Activated T-cell treated with anti-CD3 and anti-CD28 coated beads, Interleukin-2, amount 50 U/mL, for 48 hours (primary cell): ENCODE data around the gene AKNAD1.
"Not testable (repeated sequence)": the region's sequence is repeated elsewhere in the genome, so short reads cannot be mapped to it uniquely, and the experiment has no call there.

Experiments used
- DNase-seq, 2 experiments: peaks; one replicate each; pipeline ENCODE4 v3.0.0-alpha.2; 2020

Gene AKNAD1, protein sequence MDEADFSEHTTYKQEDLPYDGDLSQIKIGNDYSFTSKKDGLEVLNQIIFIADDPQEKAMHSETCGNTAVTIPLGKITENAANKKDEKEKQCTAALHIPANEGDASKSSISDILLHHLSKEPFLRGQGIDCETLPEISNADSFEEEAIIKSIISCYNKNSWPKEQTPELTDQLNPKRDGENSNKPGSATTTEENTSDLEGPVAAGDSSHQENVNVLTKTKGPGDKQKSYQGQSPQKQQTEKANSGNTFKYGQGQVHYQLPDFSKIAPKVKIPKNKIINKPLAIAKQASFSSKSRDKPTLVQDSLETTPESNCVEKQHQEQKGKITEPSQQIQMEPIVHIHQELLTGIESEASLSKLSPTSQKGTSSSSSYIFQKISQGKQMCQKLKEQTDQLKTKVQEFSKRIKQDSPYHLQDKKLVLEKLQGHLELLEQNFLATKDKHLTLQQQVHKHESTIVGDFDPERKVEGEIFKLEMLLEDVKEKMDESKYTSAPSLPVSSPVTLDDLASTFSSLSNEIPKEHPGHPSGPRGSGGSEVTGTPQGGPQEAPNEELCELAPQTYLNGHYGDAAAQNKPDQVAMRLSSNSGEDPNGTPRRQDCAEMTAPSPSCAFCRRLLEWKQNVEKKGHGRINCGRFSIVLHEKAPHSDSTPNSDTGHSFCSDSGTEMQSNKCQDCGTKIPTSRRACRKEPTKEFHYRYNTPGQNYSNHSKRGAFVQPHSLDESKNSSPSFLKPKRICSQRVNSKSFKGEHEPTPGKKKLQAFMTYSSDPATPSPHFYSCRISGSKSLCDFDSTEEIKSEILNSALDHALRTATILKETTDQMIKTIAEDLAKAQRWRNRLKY

DNA sequence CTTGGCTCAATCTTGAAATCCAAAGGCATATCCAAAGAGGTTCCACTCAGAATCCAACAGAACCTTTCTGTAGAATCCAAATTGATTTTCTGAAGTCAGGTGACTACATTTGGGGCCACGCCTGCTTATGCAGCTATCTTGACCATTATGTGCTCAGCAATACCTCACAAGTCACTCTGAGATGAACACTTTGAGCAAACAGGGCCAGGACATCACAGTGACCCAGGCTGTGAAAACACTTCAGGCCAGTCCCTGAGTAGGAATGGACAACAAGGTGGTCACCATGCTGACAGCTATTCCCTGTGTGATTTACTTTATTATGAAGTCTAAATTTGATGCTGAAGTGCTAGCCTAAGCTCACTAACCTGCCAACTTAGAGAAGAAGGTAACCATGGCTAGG, at the start of gene AKNAD1:
Gene AKNAD1, minus strand, starts transcription at position 101 of the 400 bp plus-strand sequence. CDS start 4,430 bp downstream, outside the sequence.
- no peak for DNase-seq

DNA sequence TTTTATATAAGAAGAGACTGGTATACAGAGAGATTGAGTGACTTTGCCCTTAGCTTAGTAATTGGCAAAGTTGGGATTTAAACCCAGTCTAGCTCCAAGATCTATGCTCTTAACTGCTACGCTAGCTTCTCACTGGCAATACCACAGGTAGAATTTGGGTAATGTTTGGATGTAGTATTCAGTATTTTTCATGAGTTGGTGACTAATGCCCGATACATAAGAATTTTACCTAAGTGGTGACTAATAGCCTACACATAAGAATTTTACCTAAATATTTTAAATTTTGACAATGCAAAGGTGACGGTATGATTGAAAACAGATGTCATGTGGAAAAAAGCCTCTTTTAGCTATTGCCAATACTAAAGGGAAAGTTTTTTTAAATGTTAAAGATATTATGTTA, 44.2 kb upstream of the AKNAD1 start:
- DNase-seq = no peak

DNA sequence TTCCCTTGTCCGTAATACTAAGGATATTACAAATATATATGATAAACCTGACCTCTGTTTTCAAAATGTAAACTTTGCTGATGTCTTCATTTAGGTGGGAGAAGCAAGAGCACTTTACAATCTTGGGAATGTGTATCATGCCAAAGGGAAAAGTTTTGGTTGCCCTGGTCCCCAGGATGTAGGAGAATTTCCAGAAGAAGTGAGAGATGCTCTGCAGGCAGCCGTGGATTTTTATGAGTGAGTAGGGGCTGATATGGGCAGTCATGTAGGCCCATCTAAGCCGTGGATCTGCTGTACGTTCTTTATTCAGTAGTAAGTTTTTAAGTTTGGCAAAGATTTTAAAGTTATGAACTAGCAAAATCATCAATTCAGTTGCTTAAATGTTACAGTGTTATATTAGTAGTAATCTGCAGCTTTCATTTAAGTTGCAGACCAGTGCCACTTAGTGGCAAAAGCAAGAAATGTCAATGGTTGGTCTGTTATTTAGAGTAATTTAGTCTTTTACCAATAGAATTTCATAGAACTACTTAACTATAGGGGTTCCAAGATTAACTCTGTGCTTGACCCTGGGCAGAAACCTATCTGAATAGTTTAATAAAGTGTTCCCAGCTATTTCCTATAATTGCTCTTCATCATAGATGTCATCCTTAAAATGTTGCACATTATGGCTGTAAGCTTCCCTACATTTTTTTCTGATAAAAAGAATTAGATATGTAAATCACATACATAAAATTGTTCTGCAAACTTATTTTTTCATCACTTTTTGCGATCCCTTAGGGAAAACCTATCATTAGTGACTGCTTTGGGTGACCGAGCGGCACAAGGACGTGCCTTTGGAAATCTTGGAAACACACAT, 41.2 kb upstream of the AKNAD1 start:
- DNase-seq = no peak

DNA sequence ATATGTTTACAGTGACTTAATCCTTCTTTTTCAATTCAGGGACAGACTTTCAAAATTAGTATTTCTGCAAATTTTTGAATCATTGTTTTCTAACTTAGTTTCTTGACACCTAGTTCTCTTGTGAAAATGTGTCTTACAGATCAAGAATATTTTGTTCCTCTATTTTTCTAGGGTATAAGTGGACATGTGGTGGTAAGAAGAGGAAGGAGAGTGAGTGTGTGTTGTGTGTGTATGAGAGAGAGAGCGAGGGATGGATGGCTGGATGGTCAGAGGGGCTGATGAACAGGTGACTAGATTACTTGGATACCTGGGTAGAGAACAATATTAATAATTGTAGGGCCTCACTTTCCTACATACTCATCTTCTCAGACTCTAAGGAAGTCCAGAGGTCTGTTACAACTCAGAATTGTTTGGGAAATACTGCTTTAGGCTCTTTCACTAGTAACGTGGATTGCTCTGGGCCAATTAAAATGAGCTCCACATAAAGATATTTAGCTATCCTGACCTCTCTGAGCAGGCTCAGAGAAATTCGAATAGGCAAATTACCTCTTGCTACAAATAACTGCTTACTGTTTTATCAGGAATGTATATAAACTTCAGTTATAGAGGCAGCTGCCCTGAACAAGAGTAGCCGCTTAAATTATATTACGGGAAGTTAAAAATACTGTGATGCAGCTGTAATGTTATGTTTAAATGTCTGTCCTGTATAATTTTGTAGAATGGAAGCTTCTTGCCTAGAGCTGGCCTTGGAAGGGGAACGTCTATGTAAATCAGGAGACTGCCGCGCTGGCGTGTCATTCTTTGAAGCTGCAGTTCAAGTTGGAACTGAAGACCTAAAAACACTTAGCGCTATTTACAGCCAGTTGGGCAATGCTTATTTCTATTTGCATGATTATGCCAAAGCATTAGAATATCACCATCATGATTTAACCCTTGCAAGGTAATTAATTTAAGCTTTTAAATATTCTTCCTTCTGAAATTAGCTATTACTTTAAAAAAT, 39.6 kb upstream of the AKNAD1 start:
- DNase-seq = no peak

DNA sequence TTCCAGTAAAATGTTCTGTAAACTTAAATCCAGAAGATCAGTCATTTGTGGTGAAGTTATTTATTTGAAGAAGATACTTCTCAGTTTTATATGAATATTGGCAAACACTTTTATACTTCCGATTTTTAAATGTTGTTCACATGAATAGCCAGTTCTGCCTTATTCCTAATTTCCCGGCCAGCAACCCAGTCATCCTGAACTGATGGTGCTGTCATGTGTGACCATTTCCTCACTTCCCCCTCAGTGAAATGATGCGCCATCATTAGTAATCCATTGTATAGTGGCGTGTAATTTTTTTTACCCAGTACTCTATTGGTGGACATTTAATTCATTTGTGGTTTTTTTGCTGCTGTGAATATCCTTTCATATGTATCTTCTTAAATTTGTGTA, 36.2 kb upstream of the AKNAD1 start:
- no peak for DNase-seq

DNA sequence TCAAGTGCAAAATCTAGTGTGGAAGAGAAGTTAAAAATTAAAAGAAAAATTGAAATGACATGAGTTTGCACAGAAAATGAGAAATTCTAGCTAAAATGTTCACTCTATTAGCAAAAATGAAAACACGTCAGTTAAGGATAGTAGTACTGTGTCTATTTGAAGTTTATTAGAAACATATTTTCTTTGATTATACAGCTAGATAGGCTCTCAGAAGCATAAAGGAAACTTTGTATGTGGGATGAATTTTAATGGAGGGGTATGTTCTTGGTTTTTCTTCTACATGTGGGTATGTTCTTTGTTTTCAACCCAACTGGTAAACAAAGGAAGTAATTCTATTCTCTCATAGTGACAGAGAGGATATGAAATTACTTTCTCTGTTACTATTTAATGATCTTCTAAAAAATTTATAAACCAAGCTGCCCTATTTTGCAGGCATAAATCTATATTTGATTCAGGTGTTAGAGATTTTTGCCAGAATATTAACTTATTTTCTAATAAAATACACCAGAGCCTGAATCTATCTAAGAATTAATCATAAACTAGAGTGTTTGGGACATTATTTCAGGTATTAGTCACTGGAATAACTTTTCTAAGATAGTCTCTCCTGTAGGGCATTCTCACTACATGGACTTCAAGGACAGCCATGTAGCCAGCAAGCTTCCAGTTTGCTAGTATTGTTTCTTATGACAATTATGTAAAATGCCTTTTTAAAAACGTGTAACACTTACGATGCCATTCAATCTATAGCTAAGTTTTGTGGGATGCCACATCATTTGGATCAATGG, 35.7 kb upstream of the AKNAD1 start:
- DNase-seq = no peak

DNA sequence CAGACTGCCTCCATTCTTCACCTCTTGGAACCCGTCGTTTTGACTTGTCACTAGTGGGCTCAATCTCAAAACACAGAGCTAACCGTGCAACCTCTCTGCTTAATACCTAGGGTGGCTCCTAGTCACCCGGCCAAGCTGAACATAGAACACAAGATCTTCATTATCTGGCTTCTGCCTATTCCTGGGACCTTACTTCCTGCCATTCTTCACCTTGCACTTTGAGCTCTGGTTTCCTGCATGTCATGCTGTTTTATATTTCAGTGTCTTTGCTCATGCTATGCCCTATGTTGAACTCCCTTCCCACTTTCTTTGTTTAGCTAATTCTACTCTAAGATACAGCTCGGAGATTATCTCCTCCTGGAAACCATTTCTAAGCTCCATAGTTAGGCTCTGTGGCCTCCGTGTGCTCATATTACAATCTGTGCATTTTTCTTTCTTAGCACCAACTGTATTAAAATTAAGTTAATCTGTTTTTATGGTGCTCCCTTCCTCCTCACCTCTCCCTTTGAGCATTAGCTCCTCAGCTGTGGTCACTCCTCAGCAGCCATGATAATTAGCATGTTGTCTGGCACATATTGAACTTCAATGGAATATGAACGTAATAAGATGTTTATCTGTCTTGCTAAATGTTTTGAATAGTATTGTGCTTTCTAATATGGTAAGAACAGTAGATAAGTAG, 33.0 kb upstream of the AKNAD1 start:
- DNase-seq = no peak

DNA sequence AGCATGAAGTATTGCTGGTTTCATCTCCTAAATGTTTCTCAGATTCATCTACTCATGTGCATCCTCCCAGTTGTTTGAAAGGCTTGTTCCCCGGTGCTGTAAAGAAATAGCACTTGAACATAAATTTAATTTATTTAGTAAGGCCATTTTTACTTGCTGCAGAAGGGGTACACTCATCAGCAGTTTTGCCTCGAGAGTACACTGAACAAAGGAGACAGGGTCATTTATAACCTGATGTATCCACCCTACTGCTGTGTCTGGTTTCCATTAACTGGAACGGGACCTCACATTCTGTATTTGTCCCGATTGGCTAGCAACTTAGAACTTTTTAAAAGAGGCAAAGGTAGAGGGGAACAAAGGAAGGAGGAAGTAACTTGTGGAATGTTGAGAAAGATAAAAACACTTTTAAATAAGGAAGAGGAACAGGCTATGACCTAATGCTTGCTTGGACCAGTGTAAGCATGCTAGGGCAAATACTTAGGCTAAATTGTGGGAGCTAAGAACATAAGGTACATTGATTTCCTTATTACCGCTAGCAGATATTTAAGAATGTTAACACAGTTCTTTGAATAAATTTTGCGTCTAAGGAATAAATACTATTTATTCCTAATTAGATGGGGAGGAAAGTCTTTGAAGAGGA, 32.2 kb upstream of the AKNAD1 start:
- DNase-seq = not testable (repeated sequence)

DNA sequence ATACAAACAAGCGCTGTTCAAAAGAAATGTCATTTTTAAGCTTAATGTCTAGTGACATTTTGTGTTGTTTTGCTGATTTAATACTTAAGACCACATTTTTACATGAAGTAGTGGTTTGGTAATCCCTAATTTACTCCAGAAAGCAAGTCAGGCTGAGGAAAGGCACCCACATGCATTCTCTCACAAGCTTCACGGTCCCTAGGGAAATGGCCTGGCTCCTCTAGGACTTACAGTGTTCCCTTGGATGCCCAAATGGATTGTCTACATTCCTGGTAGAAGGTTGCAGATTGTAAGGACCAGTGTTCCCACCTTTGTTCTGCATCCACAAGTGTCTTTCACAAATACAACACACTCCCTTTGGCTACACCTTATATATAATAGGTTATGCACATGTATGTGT, 29.4 kb upstream of the AKNAD1 start:
- no peak for DNase-seq

DNA sequence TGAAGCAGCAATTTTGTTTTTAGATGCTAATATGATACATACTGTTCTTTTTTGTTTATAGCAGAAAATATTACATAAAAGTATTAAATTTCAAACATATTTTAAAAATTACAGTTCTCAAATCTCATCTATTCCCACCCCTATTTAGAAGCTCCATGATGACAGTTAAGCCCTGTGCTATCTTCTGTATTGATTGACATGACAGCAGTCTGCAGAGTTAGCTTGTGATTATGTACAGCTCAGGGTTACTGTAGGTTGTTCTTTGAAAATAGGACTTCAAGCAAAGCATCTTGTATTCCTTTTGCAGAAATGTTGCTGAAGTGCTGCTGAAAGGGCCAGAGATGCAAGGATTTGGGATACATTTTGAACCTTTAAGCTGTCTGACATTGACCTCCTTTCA, 28.1 kb upstream of the AKNAD1 start:
- DNase-seq = no peak

DNA sequence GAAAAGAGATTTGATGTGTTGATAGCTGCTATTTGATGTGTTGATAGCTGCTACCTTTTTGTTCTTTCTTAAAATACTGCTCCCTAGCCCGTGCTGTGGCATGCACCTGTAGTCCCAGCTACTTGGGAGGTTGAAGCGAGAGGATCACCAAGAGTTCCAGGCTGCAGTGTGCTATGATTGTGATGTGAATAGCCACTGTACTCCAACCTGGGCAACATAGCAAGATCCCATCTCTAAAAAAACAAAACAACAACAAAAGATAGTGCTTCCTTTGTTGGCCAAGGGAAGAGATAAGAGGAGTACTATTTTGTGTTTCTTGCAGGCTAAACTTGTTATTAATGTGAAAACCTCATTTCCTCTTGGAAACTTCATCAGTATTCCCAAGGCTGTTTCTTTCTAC, 25.9 kb upstream of the AKNAD1 start:
- DNase-seq = no peak

DNA sequence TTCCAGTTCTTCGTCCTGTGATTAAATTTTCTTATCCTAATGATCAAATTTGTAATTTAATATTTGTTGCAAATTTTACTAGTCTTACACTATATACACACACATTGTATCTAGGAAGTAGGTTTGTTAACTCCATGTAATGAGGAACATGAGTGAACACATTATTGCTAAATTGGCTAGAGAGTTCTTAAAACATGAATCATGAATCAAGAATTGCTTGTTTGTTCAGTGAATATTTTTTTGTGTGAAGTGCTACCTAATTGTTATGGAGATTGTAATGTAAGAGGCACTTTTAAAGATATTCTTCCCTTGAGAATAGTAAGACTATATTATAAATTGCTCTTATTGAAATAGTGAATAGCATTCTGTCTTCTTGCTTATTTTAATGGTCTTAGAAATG, 24.5 kb upstream of the AKNAD1 start:
- DNase-seq = no peak

DNA sequence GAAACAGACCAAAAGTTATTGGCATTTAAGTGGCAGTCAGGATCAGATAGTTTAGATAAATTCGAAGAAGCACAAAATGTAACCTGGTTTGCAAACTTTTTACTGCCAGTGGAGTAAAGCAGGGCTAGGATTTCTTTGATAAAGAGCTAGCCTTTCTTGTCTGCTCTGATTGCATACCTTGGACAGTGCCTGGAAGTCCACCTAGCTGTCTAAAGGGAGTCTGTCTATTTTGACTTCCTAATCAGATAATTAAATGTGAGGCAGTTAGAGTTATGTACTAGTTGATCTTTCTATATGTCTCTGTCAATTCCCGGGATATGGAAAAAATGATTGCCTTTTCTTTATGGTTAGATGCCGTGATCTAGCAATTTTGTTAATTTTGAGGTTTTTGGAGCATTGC, 24.0 kb upstream of the AKNAD1 start:
- DNase-seq = no peak

DNA sequence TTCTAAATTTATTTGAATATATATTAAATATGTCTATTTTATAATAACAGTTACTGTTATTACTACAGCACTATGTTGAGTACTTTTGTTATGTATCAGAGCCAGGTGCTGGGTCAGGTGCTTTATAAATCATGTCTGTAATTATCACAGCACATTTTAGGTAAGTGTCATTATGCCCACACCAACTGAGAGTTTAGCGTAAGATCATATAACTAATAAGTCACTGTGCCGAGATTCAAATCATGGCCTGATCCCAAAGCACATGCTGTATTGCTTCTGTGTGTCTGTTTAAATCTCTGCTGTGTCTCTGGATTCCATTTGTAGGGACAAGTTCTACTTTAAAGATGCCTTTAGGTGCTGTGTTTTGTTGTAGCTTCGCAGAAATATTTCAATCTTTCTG, 21.8 kb upstream of the AKNAD1 start:
- DNase-seq = no peak

DNA sequence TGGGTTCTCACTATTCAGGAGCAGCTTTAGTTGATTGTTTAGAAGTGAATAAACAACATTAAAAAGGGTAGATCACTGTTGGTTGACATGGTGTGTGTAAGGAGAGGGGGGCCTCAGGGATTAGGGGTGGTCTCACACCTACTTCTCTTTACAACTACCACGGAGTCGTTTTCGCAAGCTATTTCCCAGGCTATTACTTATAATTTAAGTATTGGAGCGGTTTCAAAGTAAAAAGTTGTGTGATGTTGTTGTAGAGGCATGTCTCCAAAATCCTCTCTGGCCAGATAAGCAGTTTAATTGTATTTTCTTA, 21.2 kb upstream of the AKNAD1 start:
- no peak for DNase-seq

DNA sequence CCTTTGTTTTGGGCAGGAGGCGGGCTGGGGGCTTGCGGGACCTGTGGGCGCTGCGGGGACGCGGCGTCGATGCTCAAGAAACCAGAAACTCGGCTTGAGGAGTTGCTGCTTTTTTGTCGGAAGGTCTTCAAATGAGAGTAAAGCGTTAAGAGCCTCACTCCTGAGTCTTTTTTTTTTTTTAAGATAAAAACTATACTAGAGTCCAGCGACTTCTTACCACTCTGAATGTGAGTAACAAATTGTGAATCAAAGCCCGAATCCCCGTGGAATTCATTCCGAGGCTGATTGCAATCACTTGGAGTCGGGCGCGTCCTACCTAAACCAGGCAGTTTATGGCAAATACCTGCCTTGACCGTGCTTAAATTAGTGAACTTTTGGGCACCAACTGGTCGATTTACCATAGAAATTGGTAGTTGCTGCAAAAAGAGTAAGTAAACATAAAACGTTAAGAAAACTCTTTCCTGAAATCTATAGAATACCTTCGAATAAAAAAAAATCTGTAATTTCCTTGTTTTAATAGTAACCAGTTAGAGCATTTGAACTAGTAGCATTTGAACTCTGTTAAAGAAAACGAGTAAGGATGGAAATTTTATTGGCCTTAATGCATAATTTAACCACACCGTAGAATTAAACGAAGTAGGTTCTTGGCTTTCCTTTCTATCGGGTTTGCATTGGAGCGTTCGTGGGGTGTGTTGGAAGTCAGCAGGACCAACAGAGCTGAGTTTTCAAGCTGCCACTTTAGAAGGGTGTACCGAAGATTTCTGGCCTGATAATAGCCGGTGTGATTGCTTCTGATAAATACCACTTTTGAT, 20.7 kb upstream of the AKNAD1 start:
- no peak for DNase-seq

DNA sequence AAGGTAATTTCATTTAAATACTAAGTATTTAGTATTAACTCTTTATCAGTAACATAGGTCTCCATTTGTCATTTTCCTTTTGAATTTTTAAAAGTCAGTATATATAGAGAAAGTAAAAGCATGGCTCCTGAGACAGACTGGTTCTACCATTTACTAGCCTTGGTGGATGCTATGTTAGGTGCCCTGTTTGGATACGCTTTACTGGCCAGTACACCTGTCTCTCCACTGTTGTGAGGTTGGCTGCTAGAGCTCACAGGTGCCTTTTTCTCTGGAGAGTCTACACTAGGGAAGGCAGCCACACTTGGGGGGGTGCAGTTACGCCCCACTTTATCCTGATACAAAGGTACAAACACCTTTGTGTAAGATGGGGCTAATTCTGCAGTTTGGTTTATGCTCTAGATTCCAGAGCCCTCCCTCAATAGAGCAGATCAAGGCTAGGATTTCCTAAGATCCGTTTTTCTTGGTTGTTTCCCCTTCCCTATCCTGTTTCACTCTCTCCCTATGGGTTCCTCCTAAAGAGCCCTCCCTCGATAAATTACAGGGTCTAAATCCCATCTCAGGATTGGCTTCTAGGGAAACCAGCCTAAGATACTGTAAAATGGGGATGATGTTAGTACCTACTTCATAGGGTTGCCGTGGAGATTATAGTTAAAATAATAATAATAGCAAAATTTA, 14.3 kb upstream of the AKNAD1 start:
- DNase-seq = no peak

DNA sequence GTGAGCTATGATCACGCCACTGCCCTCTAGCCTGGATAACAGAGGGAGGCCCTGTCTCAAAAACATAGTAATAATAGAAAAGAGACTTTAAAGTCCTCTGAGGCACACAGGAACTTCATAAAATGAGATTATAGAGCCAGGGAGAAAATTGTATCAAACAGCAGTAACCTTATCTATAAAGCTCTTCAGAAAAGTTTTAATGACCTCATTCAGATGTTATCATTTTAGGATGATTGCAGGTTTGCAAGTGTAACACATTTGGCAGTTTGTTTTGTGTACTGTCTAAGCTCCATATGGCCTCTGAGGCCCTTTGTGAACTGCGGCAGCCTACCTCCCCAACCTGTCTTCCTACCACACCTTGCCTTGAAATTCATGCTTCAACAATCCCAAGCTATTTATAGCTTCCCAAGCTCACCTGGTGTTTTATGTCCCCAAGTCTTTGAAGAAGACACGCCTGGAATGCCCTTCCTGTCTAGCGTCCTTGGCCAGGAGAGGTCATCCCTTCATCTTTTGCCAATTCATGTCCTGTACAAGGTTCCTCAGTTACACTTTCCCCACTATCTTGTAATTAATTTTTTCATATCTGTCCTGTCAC, 8.5 kb upstream of the AKNAD1 start:
- DNase-seq = no peak
